Measurements from ENCODE around the gene RBM14.

RBM14 gene

DNA sequence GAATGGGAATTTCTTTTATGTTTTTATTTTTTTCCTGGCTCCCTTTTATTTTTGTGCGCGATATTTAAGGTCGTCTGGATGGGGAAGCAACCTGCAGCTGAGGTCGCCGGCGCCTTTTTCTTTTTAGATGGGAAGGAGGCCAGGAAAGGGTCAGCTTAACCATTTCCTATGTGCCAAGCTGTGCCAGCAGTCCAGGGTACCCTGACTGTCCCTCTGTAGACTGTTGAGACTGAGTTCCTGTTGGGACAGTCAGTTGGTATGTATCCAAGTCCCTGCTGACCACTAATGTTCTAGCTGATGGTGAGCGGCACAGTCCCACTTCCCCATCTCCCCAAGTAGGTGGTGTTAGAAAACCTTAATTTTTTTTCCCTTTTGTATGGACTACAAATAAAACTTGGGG lies 10.5 kb downstream of the RBM14 start:
- Histone ChIP-seq H3K9me3 (ENCODE audit: severe bottlenecking) (no peaks in the 10 kb centered on the region), H3K4me1 (ENCODE audit: insufficient read depth, poor library complexity, severe bottlenecking) (no peaks in the 10 kb centered on the region), H3K27ac (ENCODE audit: poor library complexity, severe bottlenecking) (no peak overlapping the region), H3K27me3 (ENCODE audit: insufficient read depth, poor library complexity, severe bottlenecking) (no peaks in the 10 kb centered on the region), H3K36me3 (ENCODE audit: low read depth) (peaks cover 89% of the 10 kb centered on the region), H3K4me3 (ENCODE audit: severe bottlenecking) (no peak overlapping the region)
- DNase-seq (ENCODE audit: low spot score) (no peak), ATAC-seq (ENCODE audit: low read depth) (no peak)
- TF ChIP-seq, protein P1, sequence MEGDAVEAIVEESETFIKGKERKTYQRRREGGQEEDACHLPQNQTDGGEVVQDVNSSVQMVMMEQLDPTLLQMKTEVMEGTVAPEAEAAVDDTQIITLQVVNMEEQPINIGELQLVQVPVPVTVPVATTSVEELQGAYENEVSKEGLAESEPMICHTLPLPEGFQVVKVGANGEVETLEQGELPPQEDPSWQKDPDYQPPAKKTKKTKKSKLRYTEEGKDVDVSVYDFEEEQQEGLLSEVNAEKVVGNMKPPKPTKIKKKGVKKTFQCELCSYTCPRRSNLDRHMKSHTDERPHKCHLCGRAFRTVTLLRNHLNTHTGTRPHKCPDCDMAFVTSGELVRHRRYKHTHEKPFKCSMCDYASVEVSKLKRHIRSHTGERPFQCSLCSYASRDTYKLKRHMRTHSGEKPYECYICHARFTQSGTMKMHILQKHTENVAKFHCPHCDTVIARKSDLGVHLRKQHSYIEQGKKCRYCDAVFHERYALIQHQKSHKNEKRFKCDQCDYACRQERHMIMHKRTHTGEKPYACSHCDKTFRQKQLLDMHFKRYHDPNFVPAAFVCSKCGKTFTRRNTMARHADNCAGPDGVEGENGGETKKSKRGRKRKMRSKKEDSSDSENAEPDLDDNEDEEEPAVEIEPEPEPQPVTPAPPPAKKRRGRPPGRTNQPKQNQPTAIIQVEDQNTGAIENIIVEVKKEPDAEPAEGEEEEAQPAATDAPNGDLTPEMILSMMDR (IDR thresholded peaks at IDR 0.05; ENCODE audit: poor library complexity, severe bottlenecking): no peak

DNA sequence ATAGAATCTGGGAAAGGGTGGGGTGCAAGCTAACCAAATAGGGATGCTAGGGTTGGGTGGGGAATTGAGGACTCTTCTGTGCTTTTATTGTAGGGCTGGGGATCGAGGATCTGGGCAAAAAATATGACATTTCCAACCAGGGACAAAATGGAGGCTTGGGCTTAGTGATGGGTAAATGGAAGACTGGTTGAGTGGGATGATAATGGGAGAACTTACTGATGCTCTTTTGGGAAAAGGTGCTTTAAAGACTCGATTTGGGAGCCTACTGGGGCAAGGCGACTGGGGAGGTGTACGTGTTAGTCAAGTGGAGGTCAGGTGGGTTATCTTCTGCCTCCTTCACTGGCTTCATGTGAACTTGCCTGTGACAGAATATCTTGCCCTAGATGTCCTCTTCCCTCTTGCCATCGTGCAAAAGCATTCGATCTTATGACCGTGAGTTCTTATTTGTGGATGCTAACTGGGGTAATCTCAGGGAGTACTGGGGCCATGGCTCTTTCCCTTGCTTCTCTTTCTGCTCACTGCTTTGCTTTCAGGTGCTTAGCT lies 11.7 kb downstream of the RBM14 start:
- Histone ChIP-seq H3K9me3 (ENCODE audit: severe bottlenecking) (no peaks in the 10 kb centered on the region), H3K36me3 (ENCODE audit: low read depth) (peaks cover 91% of the 10 kb centered on the region), H3K27ac (ENCODE audit: poor library complexity, severe bottlenecking) (no peak overlapping the region), H3K4me1 (ENCODE audit: insufficient read depth, poor library complexity, severe bottlenecking) (no peaks in the 10 kb centered on the region), H3K27me3 (ENCODE audit: insufficient read depth, poor library complexity, severe bottlenecking) (no peaks in the 10 kb centered on the region), H3K4me3 (ENCODE audit: severe bottlenecking) (no peak overlapping the region)
- TF ChIP-seq, protein P1 (IDR thresholded peaks at IDR 0.05; ENCODE audit: poor library complexity, severe bottlenecking): no peak
- DNase-seq (ENCODE audit: low spot score): no peak
- no peak for ATAC-seq (ENCODE audit: low read depth)

DNA sequence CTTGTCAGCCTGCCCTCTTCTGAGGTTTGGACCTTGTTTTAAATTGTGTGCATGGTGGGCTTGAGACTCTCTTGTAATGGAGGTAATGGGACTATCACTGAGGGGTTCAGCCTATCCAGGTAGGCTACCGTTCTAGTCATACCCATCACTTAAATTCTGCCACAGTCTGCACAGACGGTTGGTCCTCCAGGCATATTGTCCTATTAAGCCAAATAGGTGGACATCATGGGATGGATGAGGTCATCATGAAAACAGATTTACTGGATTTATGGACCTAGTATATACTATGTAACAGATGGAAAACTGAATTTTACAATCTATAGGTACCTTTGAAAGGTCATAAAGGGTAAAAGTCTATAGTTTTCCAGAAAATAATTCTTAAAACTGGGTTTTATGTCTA lies 12.9 kb downstream of the RBM14 start:
- TF ChIP-seq, protein P1 (IDR thresholded peaks at IDR 0.05; ENCODE audit: poor library complexity, severe bottlenecking): no peak
- Histone ChIP-seq H3K4me1 (ENCODE audit: insufficient read depth, poor library complexity, severe bottlenecking) (no peaks in the 10 kb centered on the region), H3K9me3 (ENCODE audit: severe bottlenecking) (no peaks in the 10 kb centered on the region), H3K27me3 (ENCODE audit: insufficient read depth, poor library complexity, severe bottlenecking) (no peaks in the 10 kb centered on the region), H3K27ac (ENCODE audit: poor library complexity, severe bottlenecking) (no peak overlapping the region), H3K36me3 (ENCODE audit: low read depth) (peaks cover 91% of the 10 kb centered on the region), H3K4me3 (ENCODE audit: severe bottlenecking) (no peak overlapping the region)
- ATAC-seq (ENCODE audit: low read depth) (no peak), DNase-seq (ENCODE audit: low spot score) (no peak)

DNA sequence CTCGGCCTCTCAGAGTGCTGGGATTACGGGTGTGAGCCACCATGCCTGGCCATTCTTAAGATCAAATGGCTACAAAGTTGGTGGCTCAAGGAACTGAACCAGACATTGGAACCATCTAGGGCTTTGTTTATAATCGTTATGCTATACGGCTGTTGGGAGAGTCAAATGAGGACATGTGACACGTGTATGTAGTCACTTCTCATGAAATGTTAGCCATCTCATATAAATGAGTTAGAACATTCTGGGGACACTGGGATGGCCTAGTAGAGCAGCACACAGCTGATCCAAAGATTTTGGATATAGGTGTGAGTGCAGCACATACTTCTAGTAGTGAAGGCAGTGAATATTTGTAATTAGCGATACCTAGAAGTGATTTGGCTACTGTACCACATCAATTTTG lies 15.5 kb downstream of the RBM14 start:
- Histone ChIP-seq H3K27ac (ENCODE audit: poor library complexity, severe bottlenecking) (no peak overlapping the region), H3K9me3 (ENCODE audit: severe bottlenecking) (no peaks in the 10 kb centered on the region), H3K4me3 (ENCODE audit: severe bottlenecking) (no peak overlapping the region), H3K36me3 (ENCODE audit: low read depth) (peaks cover 78% of the 10 kb centered on the region), H3K27me3 (ENCODE audit: insufficient read depth, poor library complexity, severe bottlenecking) (no peaks in the 10 kb centered on the region), H3K4me1 (ENCODE audit: insufficient read depth, poor library complexity, severe bottlenecking) (no peaks in the 10 kb centered on the region)
- no peak for ATAC-seq (ENCODE audit: low read depth)
- TF ChIP-seq, protein P1 (IDR thresholded peaks at IDR 0.05; ENCODE audit: poor library complexity, severe bottlenecking): no peak
- no peak for DNase-seq (ENCODE audit: low spot score)

DNA sequence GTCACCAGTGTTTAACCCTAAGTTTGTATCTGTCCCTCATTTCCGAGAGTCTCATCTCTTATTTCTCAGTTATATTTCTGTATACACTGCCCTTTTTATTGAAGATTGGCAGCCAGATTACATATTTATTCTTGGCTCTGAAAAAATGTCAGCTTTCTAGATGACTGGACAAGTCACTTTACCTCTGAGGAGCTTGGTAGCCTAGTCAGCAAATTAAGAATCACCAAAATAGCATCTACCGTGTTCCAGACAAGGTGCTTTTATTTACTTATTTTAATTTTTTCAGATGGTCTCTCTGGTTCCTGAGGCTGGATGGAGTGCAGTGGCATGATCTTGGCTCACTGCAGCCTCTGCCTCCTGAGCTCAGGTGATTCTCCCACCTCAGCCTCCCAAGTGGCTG lies 16.5 kb downstream of the RBM14 start:
- H3K27me3 ChIP-seq (ENCODE audit: insufficient read depth, poor library complexity, severe bottlenecking): no peaks in the 10 kb centered on the region
- no peak overlapping the region for H3K27ac ChIP-seq (ENCODE audit: poor library complexity, severe bottlenecking)
- H3K36me3 ChIP-seq (ENCODE audit: low read depth): peaks cover 70% of the 10 kb centered on the region
- no peaks in the 10 kb centered on the region for H3K9me3 ChIP-seq (ENCODE audit: severe bottlenecking)
- DNase-seq (ENCODE audit: low spot score) (no peak), ATAC-seq (ENCODE audit: low read depth) (no peak)
- TF ChIP-seq, protein P1 (IDR thresholded peaks at IDR 0.05; ENCODE audit: poor library complexity, severe bottlenecking): no peak
- peaks cover 7% of the 10 kb centered on the region for H3K4me1 ChIP-seq (ENCODE audit: insufficient read depth, poor library complexity, severe bottlenecking)
- no peak overlapping the region for H3K4me3 ChIP-seq (ENCODE audit: severe bottlenecking)

All from RWPE2 (cell line).